CD4-positive, alpha-beta T cell treated with Interleukin-4 for 4 hours (primary cell): ENCODE results near the gene CARD14.

Experiments used
- DNase-seq: peaks from one replicate; pipeline ENCODE4 v3.0.0-alpha.2; 2020

Gene CARD14

GRCh38 chr17:80169784-80170500, at the start of gene CARD14:
Gene CARD14 (plus strand): TSS chr17:80170030. CDS start chr17:80181439, 11,409 bp downstream.
- DNase-seq = no peak

- no peak for DNase-seq
Measured at GRCh38 chr17:80122026-80122575, 47.7 kb upstream of the CARD14 start.

GRCh38 chr17:80122926-80123505, 46.8 kb upstream of the CARD14 start:
- no peak for DNase-seq

GRCh38 chr17:80123791-80124190, 46.0 kb upstream of the CARD14 start:
- no peak for DNase-seq

- no peak for DNase-seq
Measured at GRCh38 chr17:80124351-80124981, 45.4 kb upstream of the CARD14 start.

GRCh38 chr17:80125656-80126448, 44.0 kb upstream of the CARD14 start:
- DNase-seq = no peak

GRCh38 chr17:80126449-80126715, 43.4 kb upstream of the CARD14 start:
- no peak for DNase-seq

- DNase-seq = no peak
Measured at GRCh38 chr17:80129006-80129565, 40.7 kb upstream of the CARD14 start.

- no peak for DNase-seq
Measured at GRCh38 chr17:80130992-80131391, 38.8 kb upstream of the CARD14 start.

GRCh38 chr17:80132906-80133625, 36.8 kb upstream of the CARD14 start:
- no peak for DNase-seq

GRCh38 chr17:80133626-80133970, 36.2 kb upstream of the CARD14 start:
- no peak for DNase-seq

GRCh38 chr17:80137131-80137530, 32.7 kb upstream of the CARD14 start:
- no peak for DNase-seq

- no peak for DNase-seq
Measured at GRCh38 chr17:80138856-80139426, 30.9 kb upstream of the CARD14 start.

- no peak for DNase-seq
Measured at GRCh38 chr17:80141463-80142165, 28.2 kb upstream of the CARD14 start.

- no peak for DNase-seq
Measured at GRCh38 chr17:80142929-80143328, 26.9 kb upstream of the CARD14 start.

GRCh38 chr17:80145076-80146075, 24.5 kb upstream of the CARD14 start:
- no peak for DNase-seq

- peak; percentile 10 for DNase-seq
Measured at GRCh38 chr17:80146121-80147034, 23.5 kb upstream of the CARD14 start.

GRCh38 chr17:80147035-80147822, 22.6 kb upstream of the CARD14 start, which contains the start of gene EIF4A3:
Gene EIF4A3 (minus strand): TSS chr17:80147128. CDS start chr17:80146961, 167 bp downstream.
- peak; percentile 98 for DNase-seq
